GM12891 (cell line): ENCODE results near the gene HBG2.

Experiments
- PAX5 ChIP-seq: IDR thresholded peaks from 2 replicates; pipeline ENCODE4 v1.6.1; 2011; ENCODE audit warnings: low read length, moderate library complexity, mild to moderate bottlenecking; ENCODE audit not compliant: insufficient read depth, severe bottlenecking
- POLR2A ChIP-seq: IDR thresholded peaks from 2 replicates; pipeline ENCODE4 v1.6.1; 2011; ENCODE audit warnings: low read depth, low read length, control low read depth
- POLR2AphosphoS5 ChIP-seq: IDR thresholded peaks from 2 replicates; pipeline ENCODE4 v1.6.1; 2011; ENCODE audit warnings: low read depth, low read length, control low read depth
- POU2F2 ChIP-seq: IDR thresholded peaks from 2 replicates; pipeline ENCODE4 v1.6.1; 2011; ENCODE audit warnings: low read depth, mild to moderate bottlenecking, control low read depth, low read length, moderate library complexity
- SPI1 ChIP-seq: IDR thresholded peaks from 2 replicates; pipeline ENCODE4 v1.6.1; 2011; ENCODE audit warnings: low read depth, low read length, control low read depth
- TAF1 ChIP-seq: IDR thresholded peaks from 2 replicates; pipeline ENCODE4 v1.6.1; 2011; ENCODE audit warnings: low read depth, low read length, control low read depth

GRCh38 chr11:5274395-5274794 lies 19.8 kb upstream of the HBG2 start:
- TF ChIP-seq TAF1 (no peak), POLR2AphosphoS5 (no peak), POLR2A (no peak), SPI1 (no peak), PAX5 (no peak), POU2F2 (no peak)
